ENCODE measurements around the gene FBN1.

GRCh38 chr15:48395521-48396011 is 249.9 kb downstream of the FBN1 start:
- TF ChIP-seq ZFX (CRISPR knock-in tag; IDR thresholded peaks at IDR 0.05; ENCODE audit: low read depth): no peak
- no peak for TF ChIP-seq EZH2 (conservative IDR thresholded peaks at IDR 0.05; ENCODE audit: low read depth, low read length)
- no peak for TF ChIP-seq NR2F6 (IDR thresholded peaks at IDR 0.05)
- no peak for TF ChIP-seq NR2F6 (CRISPR knock-in tag; IDR thresholded peaks at IDR 0.05)
- no peak for TF ChIP-seq ZNF230 (CRISPR knock-in tag; IDR thresholded peaks at IDR 0.05)
- no peak for TF ChIP-seq ESRRA (CRISPR knock-in tag; IDR thresholded peaks at IDR 0.05; ENCODE audit: low read depth)
- TF ChIP-seq ZKSCAN1 (IDR thresholded peaks at IDR 0.05; ENCODE audit: low read length): no peak
- no peak for TF ChIP-seq POLR2A (IDR thresholded peaks at IDR 0.05; ENCODE audit: insufficient read depth in 1 of 2, low read depth in 2 of 2, low read length in 2 of 2)
- no peak for TF ChIP-seq POLR2G (IDR thresholded peaks at IDR 0.05; ENCODE audit: low read depth, low read length)
- no peak for TF ChIP-seq RAD21 (CRISPR knock-in tag; IDR thresholded peaks at IDR 0.05)
- no peak for TF ChIP-seq ZNF557 (CRISPR knock-in tag; IDR thresholded peaks at IDR 0.05)
- no peak for TF ChIP-seq CTCF (CRISPR knock-in tag; IDR thresholded peaks at IDR 0.05)
- no peak for TF ChIP-seq ZNF18 (CRISPR knock-in tag; IDR thresholded peaks at IDR 0.05; ENCODE audit: insufficient replicate concordance)
- TF ChIP-seq, protein P1, sequence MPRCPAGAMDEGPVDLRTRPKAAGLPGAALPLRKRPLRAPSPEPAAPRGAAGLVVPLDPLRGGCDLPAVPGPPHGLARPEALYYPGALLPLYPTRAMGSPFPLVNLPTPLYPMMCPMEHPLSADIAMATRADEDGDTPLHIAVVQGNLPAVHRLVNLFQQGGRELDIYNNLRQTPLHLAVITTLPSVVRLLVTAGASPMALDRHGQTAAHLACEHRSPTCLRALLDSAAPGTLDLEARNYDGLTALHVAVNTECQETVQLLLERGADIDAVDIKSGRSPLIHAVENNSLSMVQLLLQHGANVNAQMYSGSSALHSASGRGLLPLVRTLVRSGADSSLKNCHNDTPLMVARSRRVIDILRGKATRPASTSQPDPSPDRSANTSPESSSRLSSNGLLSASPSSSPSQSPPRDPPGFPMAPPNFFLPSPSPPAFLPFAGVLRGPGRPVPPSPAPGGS (CRISPR knock-in tag; IDR thresholded peaks at IDR 0.05): no peak
